HG03571 (cell line): Measurements from ENCODE around the gene IL17B.

Experiments used
- ATAC-seq: cut with Tn5 transposase; IDR thresholded peaks from one replicate; pipeline ENCODE4 v1.9.1; 2021; ENCODE audit not compliant: unreplicated experiment

Gene IL17B

DNA sequence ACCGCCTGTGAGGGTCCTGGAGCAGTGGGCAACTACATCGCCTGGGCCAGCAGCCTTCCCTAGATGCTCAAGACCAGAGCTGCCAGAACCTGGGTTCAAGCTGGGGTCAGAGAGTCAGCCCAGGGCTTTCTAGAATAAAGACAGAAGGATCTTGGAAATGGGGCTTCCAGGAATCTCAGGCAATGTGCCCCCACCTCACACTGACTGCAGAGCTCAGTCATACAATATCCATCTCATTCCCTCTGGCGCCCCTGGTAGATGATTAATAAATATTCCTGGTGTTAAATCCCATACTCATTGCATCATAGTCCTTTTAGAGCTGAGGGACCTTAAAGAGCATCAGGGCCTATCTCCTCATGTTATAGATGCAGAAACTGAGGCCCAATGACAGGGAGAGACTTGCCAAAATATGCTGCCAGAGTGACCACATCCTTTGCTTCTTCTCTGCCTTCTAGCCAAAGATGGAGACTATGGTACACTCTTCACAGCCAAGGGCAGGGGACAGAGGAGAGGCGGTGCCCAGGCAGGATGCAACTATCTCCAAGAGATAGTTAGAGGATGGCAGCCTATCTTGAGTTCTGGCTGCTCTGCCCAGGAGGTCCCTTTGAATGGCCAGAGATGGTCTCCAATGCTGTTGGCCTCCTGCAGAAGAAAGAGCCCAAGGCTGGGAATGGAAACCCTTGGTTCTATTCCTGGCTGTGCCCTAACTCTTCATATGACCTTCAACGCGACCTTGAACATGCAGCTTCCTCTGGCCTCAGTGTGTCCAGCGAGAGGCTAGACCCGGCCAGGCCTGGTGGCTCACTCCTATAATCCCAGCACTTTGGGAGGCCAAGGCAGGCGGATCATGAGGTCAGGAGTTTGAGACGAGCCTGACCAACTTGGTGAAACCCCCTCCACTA lies 36.2 kb upstream of the IL17B start:
- no peak for ATAC-seq

- ATAC-seq: no peak
Observed at GRCh38 chr5:149414405-149415065, 35.4 kb upstream of the IL17B start.

- ATAC-seq: no peak
Observed at GRCh38 chr5:149413477-149414210, 34.6 kb upstream of the IL17B start.

DNA sequence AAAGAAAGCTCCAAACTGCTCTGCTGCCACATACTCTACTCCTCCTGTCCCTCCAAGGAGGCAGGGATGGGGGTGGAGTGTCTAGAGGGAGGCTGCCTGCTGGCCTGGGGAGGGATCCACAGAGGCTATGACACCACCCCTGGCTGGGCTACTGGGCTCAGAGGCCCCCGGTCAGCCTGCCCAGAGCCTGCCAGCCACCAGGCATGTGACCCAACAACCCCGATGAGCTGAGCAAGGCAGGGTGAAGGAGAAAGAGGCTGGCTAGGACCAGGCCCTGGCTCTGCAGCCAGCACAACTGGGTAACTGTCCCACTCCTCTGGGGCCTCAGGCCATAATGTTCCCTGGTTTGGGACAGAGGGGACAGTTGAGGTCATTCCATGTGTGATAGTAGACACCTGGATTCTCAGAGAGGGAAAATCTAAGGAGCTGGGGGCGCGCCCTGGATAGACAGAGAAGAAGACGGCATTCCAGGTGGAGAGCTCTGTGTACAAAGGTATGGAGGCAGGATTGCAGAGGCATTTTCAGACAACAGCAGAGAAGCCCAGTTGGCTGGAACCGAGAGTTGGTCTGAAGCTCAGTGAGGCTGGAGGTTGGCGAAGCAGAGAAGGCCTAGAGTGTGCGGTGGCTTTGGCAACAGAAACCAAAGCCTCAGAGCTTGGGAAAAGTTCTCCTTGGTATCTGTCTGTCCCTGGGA lies 33.8 kb upstream of the IL17B start:
- ATAC-seq: no peak

DNA sequence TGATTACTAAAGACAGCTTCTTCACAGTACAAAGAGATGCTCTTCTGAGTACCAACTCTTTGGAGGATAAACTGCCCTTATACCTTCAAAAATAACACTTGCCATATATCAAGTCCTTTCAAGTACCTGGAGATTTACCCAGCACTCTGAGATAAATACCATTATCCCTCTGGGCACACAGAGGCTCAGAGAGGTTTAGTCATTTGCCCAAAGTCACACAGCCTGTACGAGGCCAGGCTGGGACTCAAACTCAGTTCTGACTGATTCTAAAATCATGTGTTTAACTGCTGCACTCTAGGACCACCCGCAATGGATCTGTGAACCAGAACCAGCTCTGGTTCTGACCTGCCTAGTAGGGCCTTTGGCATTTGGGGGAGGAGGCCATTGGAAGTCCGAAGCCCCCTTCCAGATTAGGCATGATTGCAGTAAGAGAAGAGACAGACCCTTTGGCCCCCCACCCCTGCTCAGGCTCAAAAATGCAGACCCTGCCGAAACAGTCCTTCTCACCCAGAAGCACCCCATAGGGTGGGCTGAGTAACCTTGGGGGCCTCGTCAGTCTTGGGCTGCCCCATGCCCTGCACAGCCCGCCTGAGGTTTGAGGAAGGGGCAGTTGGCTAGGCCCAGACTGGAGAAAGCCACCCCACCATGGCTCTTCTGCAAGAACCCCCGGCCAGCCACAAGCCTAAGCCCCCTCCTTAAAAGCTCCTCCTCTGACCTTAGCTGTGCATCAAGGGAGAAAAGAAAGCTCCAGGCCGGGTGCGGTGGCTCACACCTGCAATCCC lies 32.8 kb upstream of the IL17B start:
- ATAC-seq: no peak

- no peak for ATAC-seq
Observed at GRCh38 chr5:149410721-149411432, 31.8 kb upstream of the IL17B start.

GRCh38 chr5:149410071-149410470 lies 31.0 kb upstream of the IL17B start:
- ATAC-seq: no peak

GRCh38 chr5:149409268-149409948 lies 30.3 kb upstream of the IL17B start:
- ATAC-seq: no peak

DNA sequence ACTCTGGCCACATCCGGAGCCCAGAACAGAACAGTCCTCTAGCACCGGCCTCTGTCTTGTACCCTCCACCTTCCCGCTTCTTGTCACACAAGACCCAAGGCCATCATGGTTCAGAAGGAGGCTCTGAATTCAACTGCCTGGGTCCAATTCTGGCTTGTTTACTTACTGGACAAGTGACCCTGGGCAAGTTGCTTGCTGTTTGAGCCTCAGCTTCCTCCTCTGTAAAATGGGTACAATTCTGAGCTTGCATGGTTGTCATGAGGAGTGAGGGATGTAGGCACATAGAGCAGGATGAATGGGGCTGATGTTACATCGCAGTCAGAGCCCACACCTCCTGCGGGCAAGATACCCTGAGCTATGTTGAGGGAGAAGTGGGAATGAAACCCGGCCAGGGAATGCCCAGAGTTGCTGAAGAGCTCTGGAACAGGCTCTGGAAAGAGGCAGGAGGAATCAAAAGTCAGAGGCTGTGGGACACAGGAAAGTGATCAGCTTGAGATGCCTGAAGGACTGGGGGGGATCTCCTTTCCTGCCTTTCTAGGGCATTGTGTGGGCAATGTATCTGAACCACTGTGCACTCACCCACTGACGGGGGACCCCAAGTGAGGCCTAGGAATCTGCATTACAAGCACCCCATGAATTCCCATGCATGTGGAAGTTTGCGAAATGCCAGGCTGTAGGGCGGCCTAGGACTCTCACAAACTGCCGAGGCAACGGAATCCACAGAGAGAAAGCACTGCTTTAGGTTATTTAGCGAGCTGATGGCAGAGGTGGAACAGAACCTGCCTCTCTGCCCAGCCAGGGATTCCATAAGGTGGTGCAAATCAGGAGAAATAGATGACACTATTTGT lies 29.4 kb upstream of the IL17B start:
- ATAC-seq: no peak

GRCh38 chr5:149407323-149408251 lies 28.5 kb upstream of the IL17B start:
- no peak for ATAC-seq

GRCh38 chr5:149406979-149407306 lies 27.9 kb upstream of the IL17B start:
- no peak for ATAC-seq

DNA sequence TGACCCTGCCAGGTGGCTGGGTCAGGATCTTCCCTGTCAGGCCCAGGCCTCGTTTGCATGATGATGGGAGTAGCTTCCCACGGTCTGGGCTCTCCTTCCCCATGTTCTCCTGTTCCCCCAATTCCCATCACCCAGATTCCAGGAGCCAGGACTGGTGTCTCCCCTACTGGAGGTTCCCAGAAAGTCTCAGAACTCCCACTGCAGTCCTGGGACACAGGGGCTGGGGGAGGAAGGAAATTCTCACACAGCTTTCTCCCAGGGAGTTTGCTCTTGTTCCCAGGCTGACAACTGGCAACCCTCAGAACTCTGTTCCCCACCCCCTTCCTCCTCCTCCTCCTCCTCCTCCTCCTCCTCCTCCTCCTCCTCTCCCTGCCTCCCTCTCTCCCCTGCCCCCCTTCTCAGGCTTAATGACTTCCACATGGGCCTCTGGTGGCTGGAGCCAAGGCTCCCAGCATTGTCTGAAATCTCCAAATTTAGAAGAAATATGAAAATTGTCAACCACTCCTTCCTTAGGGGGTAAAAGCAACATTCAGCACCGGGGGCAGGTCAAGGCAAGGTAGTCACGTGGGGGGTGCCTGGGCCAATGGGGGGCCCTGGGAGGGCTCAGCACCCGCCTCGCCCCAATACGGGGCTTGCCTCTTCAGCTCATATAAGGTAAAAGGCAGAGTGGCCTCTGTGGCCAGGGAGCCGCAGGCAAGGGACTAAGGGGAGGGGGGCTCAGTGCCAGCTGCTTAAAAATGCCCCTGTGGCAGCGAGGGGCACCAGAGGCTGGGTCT lies 27.3 kb upstream of the IL17B start:
- no peak for ATAC-seq

- ATAC-seq: no peak
Observed at GRCh38 chr5:149405550-149406202, 26.6 kb upstream of the IL17B start.

DNA sequence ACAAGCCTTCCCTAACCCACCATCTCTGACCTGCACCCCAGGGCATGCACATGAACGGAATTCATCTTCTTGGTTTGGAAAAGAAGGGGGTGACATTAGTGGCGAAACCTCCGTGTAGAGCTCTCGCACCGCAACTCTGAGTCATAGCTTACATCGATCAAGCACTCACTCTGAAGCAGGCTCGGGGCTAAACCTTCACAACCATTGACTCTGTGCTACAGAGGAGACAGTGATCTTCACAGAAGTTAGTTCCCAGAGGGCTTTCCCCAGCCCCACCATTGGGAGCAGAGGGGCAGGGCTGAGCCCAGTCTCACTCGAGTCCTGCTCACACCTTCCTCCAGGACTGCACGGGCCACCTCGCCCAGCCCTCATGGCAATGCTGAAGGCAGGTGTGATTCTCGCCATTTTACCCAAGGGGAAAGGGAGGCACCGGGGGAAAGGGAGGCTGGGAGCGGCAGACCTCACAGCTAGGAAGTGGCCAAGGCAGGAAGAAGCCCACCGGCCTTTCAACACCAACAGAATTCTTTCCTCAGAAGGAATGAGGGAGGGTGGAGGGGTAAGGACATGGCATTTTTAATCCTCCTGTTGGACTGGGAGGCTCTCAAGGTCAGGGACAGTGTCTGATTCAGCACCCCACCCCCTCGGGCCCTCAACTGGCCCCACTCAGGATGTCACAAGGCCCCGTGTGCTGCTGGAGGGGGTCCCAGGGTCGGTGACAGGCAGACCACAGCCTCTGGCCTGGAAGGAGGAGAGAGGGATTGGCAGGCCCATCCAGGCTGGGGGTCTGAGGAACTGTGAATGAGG lies 25.9 kb upstream of the IL17B start:
- ATAC-seq: no peak
